H1 (cell line): ENCODE data around the gene TBC1D12. TPM values are rescaled to one million over a fixed set of nuclear protein-coding genes. Genes with fewer than 3 reads are reported as not detected.

ENCODE experiments used
- CEBPB ChIP-seq: IDR thresholded peaks from 2 replicates; pipeline ENCODE4 v1.6.1; 2012; ENCODE audit warnings: low read depth, low read length
- CHD2 ChIP-seq: IDR thresholded peaks from 2 replicates; pipeline ENCODE4 v1.6.1; 2012; ENCODE audit warnings: low read length, improper control_type of control experiment
- CHD7 ChIP-seq: fragments of 300-600 bp; sonication (generic); IDR thresholded peaks from 2 replicates; pipeline ENCODE4 v1.7.1; 2012; ENCODE audit warnings: low read length, moderate library complexity, mild to moderate bottlenecking, inconsistent platforms; ENCODE audit not compliant: insufficient replicate concordance
- EZH2 ChIP-seq: fragments of 200-600 bp; sonication (generic); IDR thresholded peaks from 2 replicates; pipeline ENCODE4 v1.7.1; 2012; ENCODE audit warnings: low read depth, mild to moderate bottlenecking, moderate library complexity, low read length, inconsistent platforms; ENCODE audit not compliant: severe bottlenecking
- GABPA ChIP-seq: IDR thresholded peaks from 2 replicates; pipeline ENCODE4 v1.6.1; 2011; ENCODE audit warnings: mild to moderate bottlenecking, low read length, moderate library complexity, borderline replicate concordance; ENCODE audit not compliant: insufficient read depth
- KDM1A ChIP-seq: fragments of 200-600, 300-600 bp; sonication (generic); IDR thresholded peaks from 2 replicates; pipeline ENCODE4 v1.7.1; 2016; ENCODE audit warnings: mild to moderate bottlenecking, low read length, borderline replicate concordance
- MAX ChIP-seq: IDR thresholded peaks from 2 replicates; pipeline ENCODE4 v1.6.1; 2012; ENCODE audit warnings: inconsistent platforms
- POLR2A ChIP-seq, 2 experiments: IDR thresholded peaks; 1 replicate in 1 of 2; 2 replicates in 1 of 2; pipeline ENCODE4 v1.6.1; 2011; ENCODE audit warnings: low read depth in 2 of 2, low read length in 2 of 2, mild to moderate bottlenecking in 2 of 2; ENCODE audit errors: control extremely low read depth in 1 of 2
- SAP30 ChIP-seq: fragments of 300-600 bp; sonication (generic); IDR thresholded peaks from 2 replicates; pipeline ENCODE4 v1.7.1; 2012; ENCODE audit warnings: low read length, moderate library complexity, mild to moderate bottlenecking, inconsistent platforms; ENCODE audit not compliant: insufficient read depth, insufficient replicate concordance
- SIN3A ChIP-seq, 2 experiments: IDR thresholded peaks in 1 of 2; conservative IDR thresholded peaks in 1 of 2; 2 replicates each; pipeline ENCODE4 v1.6.1; 2011 to 2012; ENCODE audit warnings: low read length in 2 of 2, improper control_type of control experiment in 1 of 2, low read depth in 1 of 2, mild to moderate bottlenecking in 1 of 2
- SP2 ChIP-seq: IDR thresholded peaks from 2 replicates; pipeline ENCODE4 v1.6.1; 2012; ENCODE audit warnings: mild to moderate bottlenecking, low read length, inconsistent platforms
- SP4 ChIP-seq: IDR thresholded peaks from 2 replicates; pipeline ENCODE4 v1.6.1; 2012; ENCODE audit warnings: low read length, inconsistent platforms
- polyA plus RNA-seq, 7 experiments: library from polyadenylated mRNA; depleted of rRNA in 3 of 7; stranded (reverse) in 5 of 7; unstranded in 2 of 7; fragments of >200 nt in 5 of 7; fragments of 200-250 nt in 2 of 7; gene quantifications; 1 replicate in 5 of 7; 2 replicates in 1 of 7; 4 replicates in 1 of 7; pipeline versions ENCODE4 v1.2.1 to v1.2.3, GENCODE V29; 2011 to 2013; ENCODE audit warnings: missing spikeins in 2 of 7, mixed read lengths in 2 of 7
- total RNA-seq: library from RNA; stranded (reverse); fragmentation: NEBNext Ultra II Directional; extraction: Animal tissue kit (Norgen Biotek cat#: 25700); gene quantifications from 2 replicates; pipeline ENCODE4 v1.2.1, GENCODE V29; 2021

The TBC1D12 gene
- total and polyA plus RNA-seq, 2 of the 8 experiments (the other 6 are each of a cell fraction or from before 2014, with no cell fraction given), result 1.1 to 3.2 TPM

- no peak for TF ChIP-seq CHD7
- TF ChIP-seq SP4, result no peak
- TF ChIP-seq MAX, result no peak
- no peak for TF ChIP-seq SAP30
- no peak for TF ChIP-seq CEBPB
- TF ChIP-seq SP2, result no peak
- TF ChIP-seq KDM1A, result no peak
- TF ChIP-seq EZH2, result no peak
- TF ChIP-seq CHD2, result no peak
- TF ChIP-seq POLR2A (IDR thresholded peaks at IDR 0.05; ENCODE audit: control extremely low read depth in 1 of 2, low read depth in 2 of 2, low read length in 2 of 2), result no peak
- no peak for TF ChIP-seq GABPA
- no peak for TF ChIP-seq SIN3A (conservative IDR thresholded peaks at IDR 0.05 in 1 of 2, IDR thresholded peaks at IDR 0.05 in 1 of 2; ENCODE audit: low read depth in 1 of 2, low read length in 2 of 2)
Measured at GRCh38 chr10:94461503-94461902, 59.2 kb downstream of the TBC1D12 start (continued).
